Mesothelial cell of epicardium (in vitro differentiated cells): ENCODE results near the gene IDI2. TPM values are rescaled to one million over a fixed set of nuclear protein-coding genes. Genes with fewer than 3 reads are reported as not detected.

Experiments used
- DNase-seq, 2 experiments: peaks; one replicate each; pipeline ENCODE4 v3.0.0; 2021; ENCODE audit warnings: low spot score in 2 of 2; ENCODE audit not compliant: unreplicated experiment in 2 of 2
- H3K27ac Mint-ChIP-seq: 2 replicates; pipeline ENCODE4 v1.8.0; 2021; ENCODE audit warnings: mixed read lengths
- H3K27me3 Mint-ChIP-seq: 2 replicates; pipeline ENCODE4 v1.8.0; 2021; ENCODE audit warnings: low read depth, mixed read lengths
- H3K36me3 Mint-ChIP-seq: 2 replicates; pipeline ENCODE4 v1.8.0; 2021; ENCODE audit warnings: mixed read lengths
- H3K4me1 Mint-ChIP-seq: 2 replicates; pipeline ENCODE4 v1.8.0; 2021; ENCODE audit warnings: mixed read lengths
- H3K4me3 Mint-ChIP-seq: 2 replicates; pipeline ENCODE4 v1.8.0; 2021; ENCODE audit warnings: mild to moderate bottlenecking, moderate library complexity, mixed read lengths
- H3K9me3 Mint-ChIP-seq: 2 replicates; pipeline ENCODE4 v1.8.0; 2021; ENCODE audit warnings: mixed read lengths
- total RNA-seq: library from RNA; stranded (reverse); gene quantifications from 3 replicates; pipeline ENCODE4 v1.2.1, GENCODE V29; 2021
- TF ChIP-seq, protein P1 (sequence below): fragments of 200-600 bp; sonication (generic); IDR thresholded peaks from one replicate; pipeline ENCODE4 v1.5.0; 2021; ENCODE audit warnings: antibody characterized with exemption; ENCODE audit not compliant: unreplicated experiment

The IDI2 gene
- total RNA-seq, 1 donor from 2014 or later = not detected

DNA sequence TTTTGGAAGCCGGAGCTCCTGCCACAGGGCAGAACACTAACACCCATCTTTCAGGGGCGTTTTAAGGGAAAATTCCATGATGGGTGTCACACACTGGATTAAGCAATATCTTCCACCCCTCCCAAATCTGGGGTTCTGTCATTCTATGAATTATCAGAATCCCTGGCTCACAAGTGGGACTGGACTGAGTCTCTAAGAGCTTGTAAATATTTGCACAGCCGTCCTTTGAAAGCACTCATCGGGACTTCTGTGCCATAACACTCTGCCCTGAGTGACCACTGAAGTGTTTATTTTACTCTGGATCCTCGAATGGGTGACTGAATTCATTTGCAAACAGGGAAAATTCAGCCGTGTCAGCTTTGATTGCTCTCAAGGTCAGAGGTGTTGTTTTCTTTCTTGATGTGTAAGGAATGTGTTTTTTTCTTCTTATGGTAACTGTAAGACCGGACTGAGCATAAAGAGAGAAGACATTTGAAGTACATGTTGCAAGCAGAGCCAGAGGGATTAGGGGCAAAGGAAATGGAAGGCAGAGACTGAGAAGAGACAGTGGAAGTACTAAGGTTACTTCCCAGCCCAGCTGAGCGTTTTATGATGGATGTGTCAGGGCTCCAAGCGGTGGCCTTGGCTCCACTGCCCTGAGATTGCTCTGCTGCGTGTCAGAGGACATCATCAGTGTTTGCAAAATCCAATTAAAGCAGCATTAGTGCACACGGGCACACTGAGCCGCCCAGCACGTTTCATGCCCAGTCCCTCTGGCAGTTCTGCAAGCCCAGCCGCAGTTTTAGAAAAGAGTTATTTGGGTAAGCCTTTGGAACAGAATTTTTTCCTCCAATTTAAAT is 55.1 kb downstream of the IDI2 start:
- H3K27ac Mint-ChIP-seq = peak overlapping the region; percentile 3
- peaks cover 8% of the 10 kb centered on the region for H3K4me1 Mint-ChIP-seq
- DNase-seq = no peak
- H3K4me3 Mint-ChIP-seq = no peak overlapping the region
- H3K36me3 Mint-ChIP-seq = no peaks in the 10 kb centered on the region
- peaks cover 9% of the 10 kb centered on the region for H3K9me3 Mint-ChIP-seq
- TF ChIP-seq, protein P1, sequence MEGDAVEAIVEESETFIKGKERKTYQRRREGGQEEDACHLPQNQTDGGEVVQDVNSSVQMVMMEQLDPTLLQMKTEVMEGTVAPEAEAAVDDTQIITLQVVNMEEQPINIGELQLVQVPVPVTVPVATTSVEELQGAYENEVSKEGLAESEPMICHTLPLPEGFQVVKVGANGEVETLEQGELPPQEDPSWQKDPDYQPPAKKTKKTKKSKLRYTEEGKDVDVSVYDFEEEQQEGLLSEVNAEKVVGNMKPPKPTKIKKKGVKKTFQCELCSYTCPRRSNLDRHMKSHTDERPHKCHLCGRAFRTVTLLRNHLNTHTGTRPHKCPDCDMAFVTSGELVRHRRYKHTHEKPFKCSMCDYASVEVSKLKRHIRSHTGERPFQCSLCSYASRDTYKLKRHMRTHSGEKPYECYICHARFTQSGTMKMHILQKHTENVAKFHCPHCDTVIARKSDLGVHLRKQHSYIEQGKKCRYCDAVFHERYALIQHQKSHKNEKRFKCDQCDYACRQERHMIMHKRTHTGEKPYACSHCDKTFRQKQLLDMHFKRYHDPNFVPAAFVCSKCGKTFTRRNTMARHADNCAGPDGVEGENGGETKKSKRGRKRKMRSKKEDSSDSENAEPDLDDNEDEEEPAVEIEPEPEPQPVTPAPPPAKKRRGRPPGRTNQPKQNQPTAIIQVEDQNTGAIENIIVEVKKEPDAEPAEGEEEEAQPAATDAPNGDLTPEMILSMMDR = no peak
- peaks cover 7% of the 10 kb centered on the region for H3K27me3 Mint-ChIP-seq

GRCh38 chr10:969473-970150 is 56.0 kb downstream of the IDI2 start:
- Mint-ChIP-seq H3K4me1 (peaks cover 8% of the 10 kb centered on the region), H3K9me3 (peaks cover 5% of the 10 kb centered on the region), H3K27me3 (peaks cover 7% of the 10 kb centered on the region), H3K27ac (no peak overlapping the region), H3K4me3 (no peak overlapping the region), H3K36me3 (no peaks in the 10 kb centered on the region)
- TF ChIP-seq, protein P1 = no peak
- no peak for DNase-seq

Other genes with a start within 250 kb of the IDI2 start
- 90.2 to 95.9 TPM (median 94.8 TPM) in 3 replicates for gene LARP4B, start 94.2 kb downstream of the IDI2 start, total RNA-seq
- 66.3 to 68.5 TPM (median 67.5 TPM) in 3 replicates for gene GTPBP4, start 37.4 kb downstream of the IDI2 start, total RNA-seq
- gene IDI1, start 23.3 kb upstream of the IDI2 start, total RNA-seq = 41.4 to 47.6 TPM (median 42.9 TPM) in 3 replicates
- gene WDR37, start 30.5 kb upstream of the IDI2 start, total RNA-seq = 20.3 to 21.1 TPM (median 20.8 TPM) in 3 replicates